GM19240 (cell line): ENCODE results near the gene FERMT1.
"Not testable (repeated sequence)": the region's sequence is repeated elsewhere in the genome, so short reads cannot be mapped to it uniquely, and the experiment has no call there.

ENCODE experiments used
- DNase-seq: peaks from one replicate; pipeline ENCODE4 v3.0.0; 2011; ENCODE audit warnings: low spot score; ENCODE audit not compliant: insufficient read length

Gene FERMT1

GRCh38 chr20:6116758-6117157 lies 6.1 kb downstream of the FERMT1 start:
- DNase-seq = no peak

GRCh38 chr20:6115221-6115895 lies 7.5 kb downstream of the FERMT1 start:
- DNase-seq = no peak

GRCh38 chr20:6114696-6115095 lies 8.1 kb downstream of the FERMT1 start:
- no peak for DNase-seq

GRCh38 chr20:6113951-6114350 lies 8.9 kb downstream of the FERMT1 start:
- DNase-seq = no peak

- DNase-seq = not testable (repeated sequence)
These were observed 9.9 kb downstream of the FERMT1 start for GRCh38 chr20:6112965-6113364.

GRCh38 chr20:6108330-6108729 lies 14.5 kb downstream of the FERMT1 start:
- no peak for DNase-seq

- no peak for DNase-seq
These were observed 18.2 kb downstream of the FERMT1 start for GRCh38 chr20:6104493-6105188.

GRCh38 chr20:6103301-6103700 lies 19.5 kb downstream of the FERMT1 start:
- no peak for DNase-seq

GRCh38 chr20:6101346-6101745 lies 21.5 kb downstream of the FERMT1 start:
- DNase-seq = no peak

GRCh38 chr20:6100246-6100645 lies 22.6 kb downstream of the FERMT1 start:
- no peak for DNase-seq

GRCh38 chr20:6099819-6100218 lies 23.0 kb downstream of the FERMT1 start:
- no peak for DNase-seq

- DNase-seq = no peak
These were observed 27.4 kb downstream of the FERMT1 start for GRCh38 chr20:6095409-6095808.

- DNase-seq = no peak
These were observed 28.3 kb downstream of the FERMT1 start for GRCh38 chr20:6094565-6094964.

GRCh38 chr20:6094063-6094462 lies 28.8 kb downstream of the FERMT1 start:
- DNase-seq = no peak

- no peak for DNase-seq
These were observed 31.2 kb downstream of the FERMT1 start for GRCh38 chr20:6091661-6092060.

- no peak for DNase-seq
These were observed 36.0 kb downstream of the FERMT1 start for GRCh38 chr20:6086868-6087267.

- no peak for DNase-seq
These were observed 38.9 kb downstream of the FERMT1 start for GRCh38 chr20:6083926-6084325.

GRCh38 chr20:6081236-6081635 lies 41.6 kb downstream of the FERMT1 start:
- DNase-seq = no peak

- no peak for DNase-seq
These were observed 43.8 kb downstream of the FERMT1 start for GRCh38 chr20:6079016-6079415.

- DNase-seq = no peak
These were observed 47.2 kb downstream of the FERMT1 start for GRCh38 chr20:6075428-6076219.

- DNase-seq = no peak
These were observed 48.0 kb downstream of the FERMT1 start for GRCh38 chr20:6074784-6075183.

GRCh38 chr20:6074145-6074561 lies 48.7 kb downstream of the FERMT1 start:
- no peak for DNase-seq
